NCI-H2029 treated with DMSO at 0.1 percent for 48 hours (cell line): ENCODE measurements around the gene SIPA1.
"Not testable (repeated sequence)": the region's sequence is repeated elsewhere in the genome, so short reads cannot be mapped to it uniquely, and the experiment has no call there.

Experiments used
- DNase-seq: peaks from one replicate; lab custom pipeline; 2025; lab: John Stamatoyannopoulos, UW

SIPA1 gene

DNA sequence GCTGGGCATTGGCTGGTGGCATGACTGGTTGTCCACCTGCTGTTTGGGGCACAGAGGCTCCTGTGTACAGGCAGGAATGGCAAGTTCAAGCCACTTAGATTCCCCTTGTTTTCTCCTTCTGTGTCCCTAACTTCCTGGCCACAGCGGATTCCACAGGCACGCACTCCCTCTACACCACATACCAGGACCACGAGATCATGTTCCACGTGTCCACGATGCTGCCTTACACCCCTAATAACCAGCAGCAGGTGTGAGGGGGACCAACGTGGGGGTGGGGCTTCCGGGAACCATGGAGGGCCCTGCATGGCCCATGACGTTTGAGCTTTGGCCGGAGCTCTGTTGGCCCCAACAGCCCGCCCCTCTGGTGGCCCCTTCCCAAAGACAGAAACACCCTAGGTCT is 7.8 kb downstream of the SIPA1 start:
- DNase-seq: no peak

DNA sequence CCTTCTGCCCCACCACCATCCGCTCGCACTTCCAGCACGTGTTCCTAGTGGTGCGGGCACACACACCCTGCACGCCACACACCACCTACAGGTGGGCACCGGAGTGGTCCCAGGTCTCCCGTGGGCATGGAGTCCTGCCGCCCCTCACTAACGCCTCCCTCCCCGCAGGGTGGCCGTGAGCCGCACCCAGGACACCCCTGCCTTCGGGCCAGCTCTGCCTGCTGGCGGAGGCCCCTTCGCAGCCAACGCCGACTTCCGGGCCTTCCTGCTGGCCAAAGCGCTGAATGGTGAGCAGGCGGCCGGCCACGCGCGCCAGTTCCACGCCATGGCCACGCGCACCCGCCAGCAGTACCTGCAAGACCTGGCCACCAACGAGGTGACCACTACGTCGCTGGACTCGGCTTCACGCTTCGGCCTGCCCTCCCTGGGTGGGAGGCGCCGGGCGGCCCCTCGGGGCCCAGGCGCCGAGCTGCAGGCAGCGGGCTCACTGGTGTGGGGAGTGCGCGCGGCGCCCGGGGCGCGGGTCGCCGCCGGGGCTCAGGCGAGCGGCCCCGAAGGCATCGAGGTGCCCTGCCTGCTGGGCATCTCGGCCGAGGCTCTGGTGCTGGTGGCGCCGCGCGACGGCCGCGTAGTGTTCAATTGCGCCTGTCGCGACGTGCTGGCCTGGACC is 8.5 kb downstream of the SIPA1 start:
- DNase-seq: no peak

DNA sequence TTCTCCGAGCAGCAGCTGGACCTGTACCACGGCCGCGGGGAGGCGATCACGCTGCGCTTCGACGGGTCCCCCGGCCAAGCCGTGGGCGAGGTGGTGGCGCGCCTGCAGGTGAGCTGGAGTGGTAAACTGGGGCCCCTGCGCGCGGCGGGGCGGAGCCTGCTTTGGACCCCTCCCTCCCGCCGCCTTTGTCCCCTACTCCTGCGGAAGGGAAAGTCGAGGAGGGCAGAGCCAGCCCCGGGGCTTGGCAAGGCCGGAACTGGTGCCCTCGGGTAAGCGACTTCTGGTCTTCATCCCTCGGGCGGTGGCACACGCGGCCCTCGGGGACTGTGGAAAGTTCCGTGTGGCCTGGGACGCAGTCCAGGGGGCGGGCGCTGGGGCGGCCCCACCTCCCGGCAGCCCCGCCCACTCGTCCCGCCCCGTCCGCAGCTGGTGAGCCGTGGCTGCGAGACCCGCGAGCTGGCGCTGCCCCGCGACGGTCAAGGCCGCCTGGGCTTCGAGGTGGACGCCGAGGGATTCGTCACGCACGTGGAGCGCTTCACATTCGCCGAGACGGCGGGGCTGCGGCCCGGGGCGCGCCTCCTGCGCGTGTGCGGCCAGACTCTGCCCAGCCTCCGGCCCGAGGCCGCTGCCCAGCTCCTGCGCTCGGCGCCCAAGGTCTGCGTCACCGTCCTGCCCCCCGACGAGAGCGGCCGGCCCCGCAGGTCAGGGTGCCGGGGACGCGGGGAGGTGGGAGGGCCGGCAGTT is 9.2 kb downstream of the SIPA1 start:
- no peak for DNase-seq

DNA sequence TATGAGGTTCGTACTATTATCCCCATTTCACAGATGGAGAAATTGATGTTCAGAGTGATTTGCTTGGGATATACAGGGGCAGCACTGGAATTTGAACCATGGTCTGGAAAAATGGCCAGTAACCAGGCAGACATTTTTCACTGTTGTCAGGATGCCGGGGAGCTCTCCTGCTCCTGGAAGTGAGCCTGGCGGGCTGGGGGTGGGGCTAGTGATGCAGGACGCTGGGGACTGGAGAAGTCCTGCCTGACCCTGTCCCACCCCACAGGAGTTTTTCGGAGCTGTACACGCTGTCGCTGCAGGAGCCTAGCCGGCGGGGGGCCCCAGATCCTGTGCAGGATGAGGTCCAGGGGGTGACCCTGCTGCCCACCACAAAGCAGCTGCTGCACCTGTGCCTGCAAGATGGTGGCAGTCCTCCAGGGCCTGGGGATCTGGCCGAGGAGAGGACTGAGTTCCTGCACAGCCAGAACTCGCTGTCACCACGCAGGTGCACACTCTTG is 11.1 kb downstream of the SIPA1 start:
- no peak for DNase-seq

DNA sequence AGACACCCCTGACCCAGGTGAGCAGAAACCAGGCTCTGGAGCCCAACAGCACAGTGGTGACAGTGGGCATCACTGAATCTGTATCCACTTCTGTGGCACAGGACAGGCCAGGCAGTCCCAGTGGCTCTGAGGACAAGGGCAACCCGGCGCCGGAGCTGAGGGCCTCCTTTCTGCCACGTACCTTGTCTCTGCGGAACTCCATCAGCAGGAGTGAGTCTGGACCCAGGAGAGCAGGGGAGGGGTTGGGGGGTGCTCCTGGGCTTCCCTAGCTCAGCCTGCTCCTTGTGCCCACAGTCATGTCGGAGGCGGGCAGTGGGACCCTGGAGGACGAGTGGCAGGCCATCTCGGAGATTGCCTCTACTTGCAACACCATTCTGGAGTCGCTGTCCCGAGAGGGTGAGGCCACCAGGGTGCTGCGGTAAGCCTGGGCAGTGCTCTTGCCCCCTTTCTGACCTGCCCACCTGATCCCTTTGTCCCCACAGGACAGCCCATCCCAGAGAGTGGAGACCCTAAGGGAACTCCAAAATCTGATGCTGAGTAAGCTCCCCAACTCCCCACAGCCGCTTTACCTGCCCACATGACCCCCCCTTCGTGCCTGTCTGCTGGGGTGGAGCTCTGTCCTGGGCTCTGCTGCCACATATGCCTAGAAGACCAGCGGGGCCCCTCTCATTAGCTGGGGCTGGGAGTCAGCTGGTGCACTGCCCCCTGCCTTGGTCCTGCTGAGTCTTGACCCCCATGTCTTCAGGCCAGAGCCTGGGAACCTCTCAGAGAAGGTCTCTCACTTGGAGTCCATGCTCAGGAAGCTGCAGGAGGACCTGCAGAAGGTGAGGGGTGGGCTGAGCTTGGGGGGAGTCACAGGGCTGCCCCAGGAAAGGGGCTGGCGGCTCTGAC is 12.0 kb downstream of the SIPA1 start:
- DNase-seq: no peak

DNA sequence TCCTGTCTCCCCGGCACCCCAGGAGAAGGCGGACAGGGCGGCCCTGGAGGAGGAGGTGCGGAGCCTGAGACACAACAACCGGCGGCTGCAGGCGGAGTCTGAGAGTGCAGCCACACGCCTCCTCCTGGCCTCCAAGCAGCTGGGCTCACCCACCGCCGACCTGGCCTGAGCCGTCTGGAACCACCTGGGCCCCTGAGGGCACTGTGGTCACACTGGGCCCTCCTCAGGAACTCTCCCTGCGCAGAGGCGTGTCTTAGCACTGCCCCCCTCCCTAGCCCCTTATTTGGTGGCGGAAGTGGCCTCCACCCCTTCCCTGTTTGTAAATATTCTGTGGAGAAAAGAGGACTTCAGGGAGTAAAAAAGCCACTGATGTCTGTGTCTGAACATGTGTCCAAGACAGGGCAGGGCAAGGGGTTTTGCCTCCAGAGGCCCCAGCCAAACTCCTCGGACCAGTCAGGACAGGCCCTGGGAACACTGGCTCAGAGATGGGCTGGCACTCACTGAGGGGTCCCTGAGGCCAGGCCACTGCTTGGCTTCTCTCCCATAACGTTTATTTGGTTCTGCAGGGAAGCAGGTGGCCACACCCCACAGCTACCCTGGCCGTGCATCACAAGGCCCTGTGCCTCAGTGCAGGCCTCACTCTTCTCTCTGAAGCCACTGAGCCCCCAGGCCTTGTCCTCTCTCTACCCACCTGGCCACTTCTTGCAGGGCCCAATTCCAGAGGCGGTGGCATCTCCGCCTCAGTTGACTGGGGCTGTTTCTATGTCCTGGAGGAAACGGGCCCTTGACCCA is 12.8 kb downstream of the SIPA1 start:
- DNase-seq: no peak

DNA sequence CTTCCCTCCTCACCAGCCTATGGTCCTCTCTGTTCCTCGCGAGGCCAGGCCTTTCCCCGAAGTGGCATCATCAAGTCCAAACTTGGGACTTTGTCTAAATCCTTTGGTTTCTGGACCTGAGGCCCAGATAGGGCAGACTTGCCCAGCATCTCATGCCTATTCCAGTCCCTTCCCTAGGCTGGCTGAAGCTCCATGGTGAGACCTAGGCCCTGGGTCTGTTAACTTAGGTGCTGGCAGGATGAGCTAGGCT is 13.4 kb downstream of the SIPA1 start:
- no peak for DNase-seq

DNA sequence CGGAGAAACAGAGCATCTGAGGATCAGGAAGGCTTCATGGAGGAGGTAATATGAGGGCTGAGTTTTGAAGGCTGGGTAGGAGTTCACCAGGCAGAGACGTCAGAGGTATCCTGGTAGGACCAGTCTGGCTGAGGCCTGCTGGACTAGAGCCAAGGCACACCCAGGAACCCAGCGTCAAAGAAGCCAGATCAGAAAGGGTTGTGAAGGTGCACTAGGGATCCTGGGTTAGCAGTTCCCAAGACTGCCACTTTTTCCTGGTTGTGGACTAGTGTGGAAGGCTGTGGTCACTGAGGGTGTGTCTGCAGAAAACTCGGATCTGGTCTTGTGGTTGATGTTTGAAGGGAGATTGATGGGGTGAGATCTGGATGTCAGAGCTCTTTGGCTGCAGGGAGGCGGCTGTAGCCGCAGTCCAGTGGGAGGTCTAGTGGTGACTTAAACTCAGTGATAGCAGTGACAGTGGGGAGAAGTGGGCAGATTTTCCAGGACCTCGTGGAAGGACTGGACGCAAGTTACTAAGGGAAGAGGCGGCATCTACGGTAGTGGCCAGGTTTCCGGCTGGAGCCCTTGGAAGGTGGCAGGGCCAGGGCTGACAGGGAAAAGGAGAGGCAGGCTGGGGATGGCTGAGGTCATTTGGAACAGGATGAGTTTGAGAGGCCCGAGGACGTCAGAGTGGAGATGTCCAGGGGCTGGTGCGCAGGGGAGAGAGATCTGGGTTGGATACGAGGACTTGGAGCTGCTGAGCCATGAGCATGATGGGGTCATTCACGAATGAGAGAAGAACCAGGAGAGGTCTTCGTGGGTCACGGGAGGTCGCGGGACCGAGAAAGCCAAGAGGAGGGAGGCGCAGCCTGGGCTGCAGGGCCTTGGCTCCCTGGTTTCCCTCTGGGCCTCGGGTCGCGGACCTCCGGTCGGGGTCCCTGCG is 13.9 kb downstream of the SIPA1 start:
- peak; percentile 42 for DNase-seq

DNA sequence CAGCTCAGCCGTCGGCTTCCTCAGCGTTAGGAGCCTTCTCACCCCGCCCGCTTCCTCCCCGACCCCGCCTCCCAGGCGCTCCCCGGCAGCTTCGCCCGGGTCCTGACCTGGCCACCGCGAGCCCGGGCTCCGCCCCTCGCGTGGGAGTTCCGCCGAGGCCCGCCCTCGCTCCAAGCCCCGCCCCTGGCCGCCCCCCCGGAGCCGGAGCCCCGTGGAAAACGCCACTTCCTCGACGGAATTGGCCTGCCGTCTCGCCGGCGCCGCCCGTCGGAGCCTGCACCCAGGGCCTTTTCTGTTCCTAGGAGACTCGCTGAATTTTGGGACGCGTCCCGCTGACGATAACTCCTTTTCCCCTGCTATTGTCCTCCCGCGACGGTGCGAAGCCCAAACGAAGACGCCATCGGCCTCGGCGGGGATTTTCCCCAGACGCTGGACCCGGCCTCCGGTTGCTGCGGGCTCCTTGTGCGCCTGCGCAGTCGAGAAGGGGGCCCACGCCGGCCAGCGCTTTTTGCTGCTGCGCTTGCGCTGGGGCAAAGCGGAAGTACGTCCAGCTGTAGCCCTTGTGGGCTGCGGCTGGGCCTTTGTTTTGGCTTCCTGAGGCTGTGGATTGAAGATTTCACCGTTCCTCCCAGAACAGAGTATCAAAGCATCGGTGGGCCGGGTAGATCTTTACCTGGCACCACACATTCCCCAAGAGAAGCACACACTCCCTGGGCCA is 14.8 kb downstream of the SIPA1 start:
- peak; percentile 79 for DNase-seq

DNA sequence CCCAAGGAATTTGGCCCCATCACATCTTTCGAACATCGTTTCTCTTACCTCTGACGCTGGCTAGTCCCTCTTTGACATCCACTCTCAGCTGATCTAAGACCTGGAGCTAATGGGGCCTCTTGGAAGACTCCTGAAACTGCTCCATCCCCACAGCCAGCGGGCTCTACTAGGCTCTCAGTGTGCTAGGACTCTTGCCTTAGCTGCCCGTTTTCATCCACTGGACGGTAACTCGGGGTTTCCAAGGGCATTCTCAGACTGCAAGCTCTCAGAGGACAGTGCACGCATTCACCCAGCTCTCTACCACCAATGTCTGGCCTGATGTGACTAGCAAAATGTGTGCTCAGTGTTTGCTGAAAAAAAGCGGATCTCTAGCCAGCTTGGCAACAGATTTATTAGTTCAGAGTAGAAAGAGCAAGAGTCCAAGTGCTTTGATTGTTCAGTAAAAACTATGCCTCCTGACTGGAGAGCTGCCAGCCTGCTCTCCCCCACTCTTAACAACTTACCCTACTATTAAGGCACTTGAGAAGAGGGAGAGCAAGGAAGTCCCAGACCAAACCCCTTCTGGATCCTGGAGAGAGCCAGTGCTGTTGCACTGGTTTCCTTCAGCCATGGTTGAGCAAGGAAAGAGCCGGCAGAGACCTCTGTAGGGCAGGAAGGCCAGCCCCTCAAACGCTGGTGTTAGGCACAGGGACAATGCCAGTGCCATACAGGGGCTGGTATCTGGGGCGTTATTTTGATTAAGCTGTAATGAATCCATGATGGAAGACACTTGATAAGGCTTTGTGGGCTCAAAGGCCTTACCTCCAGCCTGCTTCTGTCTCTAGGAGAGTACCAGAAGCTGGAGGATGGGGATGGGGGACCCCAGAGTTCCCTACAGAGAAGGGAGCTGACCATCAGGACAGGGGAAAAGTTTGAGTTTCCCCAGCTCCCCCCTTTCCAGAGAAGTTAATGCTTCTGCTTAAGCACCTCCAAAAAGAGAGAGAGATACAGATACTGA is 15.6 kb downstream of the SIPA1 start:
- DNase-seq: peak; percentile 52

DNA sequence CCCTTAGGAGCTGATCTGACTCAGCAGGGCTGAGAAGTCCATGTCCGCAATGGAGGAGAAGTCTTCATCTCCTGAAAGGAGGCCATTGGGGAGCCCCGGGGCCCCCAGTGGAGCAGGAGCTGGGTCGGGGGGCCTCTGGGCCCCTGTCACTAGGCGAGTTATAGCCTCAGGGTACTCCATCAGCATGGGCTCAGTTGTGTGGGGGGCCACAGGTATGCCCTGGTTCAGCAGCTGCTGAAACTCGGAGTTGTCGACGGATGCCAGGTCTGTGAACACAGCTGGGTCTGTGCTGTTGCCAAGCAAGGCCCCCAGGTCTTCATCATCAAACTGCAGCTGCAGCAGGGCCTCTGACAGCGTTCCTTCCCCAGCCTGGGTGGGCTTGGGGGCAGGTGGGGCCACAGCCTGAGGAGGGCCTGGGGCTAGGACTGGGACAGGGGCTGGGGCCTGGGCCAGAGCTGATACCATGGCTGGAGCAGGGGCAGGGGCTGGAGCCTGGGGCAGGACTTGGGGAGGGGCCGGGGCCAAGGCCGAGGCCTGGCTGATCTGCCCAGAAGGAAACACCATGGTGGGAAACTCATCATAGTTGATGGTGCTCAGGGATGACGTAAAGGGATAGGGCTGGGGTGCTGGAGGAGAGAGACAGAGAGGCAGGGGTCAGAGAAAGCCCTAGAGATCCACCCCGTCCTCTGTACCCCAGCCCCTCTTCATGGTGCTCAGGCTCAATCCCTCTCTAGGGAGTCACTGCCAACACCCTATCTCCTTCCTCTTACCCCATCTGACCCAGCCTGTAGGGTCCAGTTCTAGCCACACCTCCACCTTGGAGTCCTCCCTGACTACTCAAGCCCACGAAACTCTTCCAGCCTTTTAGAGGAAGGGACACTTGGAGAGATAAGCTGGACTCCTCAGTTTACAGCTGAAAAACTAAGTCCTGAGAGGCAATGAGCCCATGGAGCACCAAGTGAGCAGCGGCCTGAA is 16.8 kb downstream of the SIPA1 start:
- no peak for DNase-seq

DNA sequence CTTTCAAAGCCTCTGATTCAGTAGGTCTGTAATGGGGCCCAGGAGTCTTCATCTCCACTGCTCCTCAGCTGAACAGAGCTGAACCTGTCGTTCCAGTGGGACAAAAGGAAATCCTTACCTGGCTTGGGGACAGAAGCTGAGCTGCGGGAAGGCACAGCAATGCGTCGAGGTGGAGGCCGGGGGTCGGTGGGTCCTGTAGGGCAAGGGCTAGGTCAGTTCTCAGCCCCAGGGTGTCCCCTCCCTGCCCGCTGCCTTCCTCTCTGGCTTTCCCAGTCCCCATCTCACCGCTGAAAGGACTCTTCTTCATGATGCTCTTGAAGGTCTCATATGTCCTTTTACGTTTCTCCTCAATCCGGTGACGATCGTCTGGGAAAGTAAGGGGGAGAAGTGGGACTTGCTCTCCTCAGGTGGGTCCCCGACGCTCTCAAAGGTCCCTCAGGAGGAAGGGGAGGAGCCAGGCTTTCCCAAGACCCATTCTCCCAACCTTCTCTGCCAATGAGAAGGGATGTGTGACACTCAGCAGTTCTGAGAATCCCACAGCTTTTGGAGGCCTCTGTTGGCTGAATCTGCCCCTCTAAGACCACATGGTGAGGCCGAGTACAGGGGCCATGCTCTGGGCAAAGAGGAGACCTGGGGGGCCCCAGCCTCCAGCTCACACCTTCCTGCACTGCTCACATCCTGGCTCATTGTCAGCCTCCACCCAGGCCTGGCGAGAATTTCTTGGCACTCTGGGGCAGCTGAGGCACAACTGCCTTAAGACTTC is 17.9 kb downstream of the SIPA1 start:
- DNase-seq: no peak

DNA sequence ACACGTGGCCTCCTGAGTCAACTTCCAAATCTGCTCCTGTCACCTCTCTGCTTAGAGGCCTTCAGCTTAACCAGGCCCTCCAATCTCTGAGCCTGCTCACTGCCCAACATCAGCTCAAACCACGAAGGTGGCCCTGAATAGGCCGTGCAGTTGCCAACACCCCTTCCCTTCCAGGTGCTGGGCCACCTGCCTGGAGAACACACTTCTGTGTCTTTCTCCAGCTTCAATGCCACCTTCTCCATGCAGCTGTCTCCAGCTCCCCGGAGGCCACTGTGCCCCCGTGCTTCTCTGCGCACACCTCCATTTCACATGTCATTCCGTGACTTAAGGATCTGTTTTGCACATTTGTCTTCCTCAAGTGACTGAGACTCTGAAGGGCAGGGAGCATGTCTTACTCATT is 19.5 kb downstream of the SIPA1 start:
- no peak for DNase-seq

DNA sequence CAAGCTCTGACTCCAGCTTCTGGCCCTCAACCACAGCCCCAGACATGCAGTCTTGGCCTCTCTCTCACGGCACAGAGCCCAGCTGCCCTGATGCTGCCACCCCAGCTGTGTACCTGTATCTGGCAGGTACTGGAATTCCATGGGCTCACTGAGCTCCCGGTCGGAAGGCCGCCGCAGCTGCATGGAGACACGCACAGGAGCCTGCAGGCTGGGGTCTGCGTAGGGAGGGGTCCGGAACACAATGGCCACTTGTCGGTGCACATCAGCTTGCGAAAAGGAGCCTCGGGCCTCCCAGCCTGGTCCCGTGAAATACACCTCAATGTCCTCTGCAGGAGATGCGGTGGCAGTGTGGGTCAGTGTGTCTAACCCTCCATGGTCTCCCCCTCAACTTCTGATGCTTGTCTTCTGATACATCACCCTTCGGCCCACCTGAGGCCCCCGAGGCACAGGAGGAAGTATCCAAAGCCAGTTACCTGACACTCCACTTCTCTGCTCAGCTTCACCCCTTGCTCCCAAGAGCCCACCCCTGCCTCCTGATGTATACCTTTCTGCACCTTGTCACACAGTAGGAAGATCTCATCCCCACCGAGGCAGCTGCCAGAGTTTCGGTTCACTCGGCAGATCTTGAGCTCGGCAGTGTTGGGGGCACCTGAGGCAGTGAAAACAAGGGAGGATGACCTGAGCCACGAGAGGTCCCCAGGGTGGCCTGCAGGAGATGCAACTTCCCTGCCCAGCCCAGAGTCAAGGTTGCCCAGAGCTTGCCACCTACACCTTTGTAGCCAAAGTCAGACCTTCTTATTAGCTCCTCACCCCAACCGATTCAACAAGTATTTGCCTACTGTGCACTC is 20.5 kb downstream of the SIPA1 start:
- DNase-seq: no peak

DNA sequence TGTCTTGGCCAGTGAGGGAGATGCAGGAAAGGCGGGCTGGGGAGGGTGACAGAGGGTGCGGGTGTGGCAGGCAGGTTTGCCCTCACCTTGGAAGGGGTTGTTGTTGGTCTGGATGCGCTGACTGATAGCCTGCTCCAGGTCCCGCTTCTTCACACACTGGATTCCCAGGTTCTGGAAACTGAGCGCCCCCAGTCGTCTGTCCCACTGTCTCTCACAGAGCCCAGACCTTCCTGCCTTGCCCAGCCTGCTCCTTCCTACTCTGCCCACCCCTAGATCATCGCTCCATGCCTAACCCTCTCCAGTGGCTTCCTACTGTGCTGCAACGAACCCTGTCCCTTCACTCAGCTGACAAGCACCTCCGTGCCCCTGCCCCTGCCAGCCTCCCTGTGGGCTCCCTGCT is 22.1 kb downstream of the SIPA1 start:
- DNase-seq: no peak

DNA sequence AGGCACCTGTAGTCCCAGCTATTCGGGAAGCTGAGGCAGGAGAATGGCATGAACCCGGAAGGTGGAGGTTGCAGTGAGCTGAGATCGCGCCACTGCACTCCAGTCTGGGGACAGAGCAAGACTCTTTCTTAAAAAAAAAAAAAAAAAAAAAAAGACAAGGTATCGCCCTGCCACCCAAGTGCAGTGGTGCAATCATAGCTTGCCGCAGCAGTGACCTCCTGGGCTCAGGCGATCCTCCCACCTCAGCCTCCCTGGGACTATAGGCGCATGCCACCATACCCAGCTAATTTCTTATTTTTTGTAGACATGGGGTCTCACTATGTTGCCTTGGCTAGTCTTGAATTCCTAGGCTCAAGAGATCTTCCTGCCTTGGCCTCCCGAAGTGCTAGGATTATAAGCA is 23.0 kb downstream of the SIPA1 start:
- DNase-seq: not testable (repeated sequence)
